NCI-H748 (cell line): Measurements from ENCODE around the gene PCDHGA7.
"Not testable (repeated sequence)": the region's sequence is repeated elsewhere in the genome, so short reads cannot be mapped to it uniquely, and the experiment has no call there.

ENCODE experiments used
- DNase-seq: peaks from one replicate; lab custom pipeline; 2025; ENCODE audit not compliant: unreplicated experiment; lab: John Stamatoyannopoulos, UW

PCDHGA7 gene

GRCh38 chr5:141366016-141366896, 16.3 kb upstream of the PCDHGA7 start:
- no peak for DNase-seq

GRCh38 chr5:141369994-141370848, 12.3 kb upstream of the PCDHGA7 start, which contains the start of gene PCDHGB3:
Gene PCDHGB3 (plus strand): TSS chr5:141370242. CDS start chr5:141370395, 153 bp downstream.
- DNase-seq: no peak

GRCh38 chr5:141371572-141372475, 10.7 kb upstream of the PCDHGA7 start:
- no peak for DNase-seq

GRCh38 chr5:141373673-141374317, 8.7 kb upstream of the PCDHGA7 start, which contains the start of gene PCDHGA6:
Gene PCDHGA6 (plus strand): TSS chr5:141373891. CDS start chr5:141374084, 193 bp downstream.
- no peak for DNase-seq

- no peak for DNase-seq
Measured at GRCh38 chr5:141374627-141375026, 7.9 kb upstream of the PCDHGA7 start.

GRCh38 chr5:141375444-141376155, 6.9 kb upstream of the PCDHGA7 start:
- not testable (repeated sequence) for DNase-seq

- no peak for DNase-seq
Measured at GRCh38 chr5:141383345-141383744, 803 bp downstream of the PCDHGA7 start.

GRCh38 chr5:141384471-141385267, 2.1 kb downstream of the PCDHGA7 start:
- no peak for DNase-seq

GRCh38 chr5:141387557-141388311, 5.2 kb downstream of the PCDHGA7 start, which contains the start of gene PCDHGB4:
Gene PCDHGB4 (plus strand): TSS chr5:141387698. CDS start chr5:141387885, 187 bp downstream.
- not testable (repeated sequence) for DNase-seq

GRCh38 chr5:141388661-141389060, 6.1 kb downstream of the PCDHGA7 start:
- DNase-seq: no peak

- no peak for DNase-seq
Measured at GRCh38 chr5:141389153-141390042, 6.9 kb downstream of the PCDHGA7 start.

GRCh38 chr5:141392429-141393198, 10.1 kb downstream of the PCDHGA7 start, which contains the start of gene PCDHGA8:
Gene PCDHGA8 (plus strand): TSS chr5:141392633. CDS start chr5:141392814, 181 bp downstream.
- no peak for DNase-seq

- DNase-seq: no peak
Measured at GRCh38 chr5:141393267-141393666, 10.7 kb downstream of the PCDHGA7 start.

GRCh38 chr5:141394401-141395187, 12.1 kb downstream of the PCDHGA7 start:
- DNase-seq: not testable (repeated sequence)
